NCI-H82 treated with DMSO at 0.1 percent for 48 hours (cell line): Measurements from ENCODE around the gene IFI30.
A peak's percentile ranks its signal among the peaks of the same experiment; 100 is the strongest.
"Not testable (repeated sequence)": the region's sequence is repeated elsewhere in the genome, so short reads cannot be mapped to it uniquely, and the experiment has no call there.

Source experiments
- DNase-seq: peaks from one replicate; lab custom pipeline; 2025; ENCODE audit not compliant: unreplicated experiment; lab: John Stamatoyannopoulos, UW

IFI30 gene

DNA sequence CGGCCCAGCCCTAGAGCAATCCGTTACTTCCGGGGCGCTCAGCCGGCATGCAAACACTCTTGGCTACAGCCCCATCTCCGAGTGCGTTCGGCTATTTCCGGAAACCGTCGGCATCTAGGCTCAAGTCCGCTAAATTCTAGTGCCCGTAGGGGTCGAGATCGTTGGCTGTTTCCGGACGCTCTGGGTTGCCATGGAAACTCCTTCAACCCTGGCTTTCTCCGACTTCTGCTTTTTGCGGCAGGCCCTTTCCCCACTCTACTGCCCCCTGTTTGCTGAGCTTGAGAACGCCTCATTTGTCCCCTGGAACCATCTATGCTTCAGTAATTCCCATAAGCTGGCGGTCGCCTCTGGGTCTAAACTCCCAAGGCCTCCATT is 21.2 kb upstream of the IFI30 start:
- peak; percentile 99 for DNase-seq

DNA sequence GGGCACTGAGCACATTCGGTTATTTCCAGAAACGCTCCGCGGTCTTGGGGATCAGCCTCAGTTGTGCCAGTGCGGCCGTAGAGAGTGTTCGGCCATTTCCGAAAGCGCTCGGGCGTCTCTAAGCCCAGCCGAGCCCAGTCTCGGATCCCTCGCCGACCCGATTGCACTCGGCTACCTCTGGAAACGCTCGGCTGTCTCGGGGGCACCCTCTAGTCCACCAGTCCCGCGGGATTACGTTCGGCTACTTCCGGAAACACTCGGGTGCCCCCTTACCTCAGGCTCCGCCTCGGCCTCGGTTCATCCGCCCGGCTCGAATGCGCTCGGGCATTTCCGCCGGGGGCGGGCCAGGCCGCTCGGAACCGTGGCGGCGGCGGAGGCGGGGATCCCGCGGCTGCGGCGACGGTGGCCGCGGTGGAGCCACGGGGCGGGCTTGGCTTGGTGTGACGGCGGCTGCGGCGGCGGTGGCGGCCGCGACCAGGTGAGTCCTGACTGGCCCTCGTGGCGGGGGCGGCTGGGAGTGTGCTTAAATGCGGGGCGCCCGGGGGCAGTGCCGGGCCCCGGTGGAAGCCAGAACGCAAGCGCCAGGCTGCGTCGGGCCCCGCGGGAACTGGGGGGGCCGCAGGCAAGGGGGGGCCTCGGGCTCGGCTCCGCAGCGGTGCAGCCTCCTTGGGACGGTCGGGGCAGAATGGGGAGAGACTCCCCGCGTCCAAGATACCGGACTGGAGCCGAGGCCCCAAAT is 20.6 kb upstream of the IFI30 start, which contains the start of gene PIK3R2:
PIK3R2 (plus strand) TSS at position 347 of the 739 bp plus-strand sequence. CDS start 2,717 bp downstream, outside the sequence.
- DNase-seq, result peak; percentile 99

DNA sequence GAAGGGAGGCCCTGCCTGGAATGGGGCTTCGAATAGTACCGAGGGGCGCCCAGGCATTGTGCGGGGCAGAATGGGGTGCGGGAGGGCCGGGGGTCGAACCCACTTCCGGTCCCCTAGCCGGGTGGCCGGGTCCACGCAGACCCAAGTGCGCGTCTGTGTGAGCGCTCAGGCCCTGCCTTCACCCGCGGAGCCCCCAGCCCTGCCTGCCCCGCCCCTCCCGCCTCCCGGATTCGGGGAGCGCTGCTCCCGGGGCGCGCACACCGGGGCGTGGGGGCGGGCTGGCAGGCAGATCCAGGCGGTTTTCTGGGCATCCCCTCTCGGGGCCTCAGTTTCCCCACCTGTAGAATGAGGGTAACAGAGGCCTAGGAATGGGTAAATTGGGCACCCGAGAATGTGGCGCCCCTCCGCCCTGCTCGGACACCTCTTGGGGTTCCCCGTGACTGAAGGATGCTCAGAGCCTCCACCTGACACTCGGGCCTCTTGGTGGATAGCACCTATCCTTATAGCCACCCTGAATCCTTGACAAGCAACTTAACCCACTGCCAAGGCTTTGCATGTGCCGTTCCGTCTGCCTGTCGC is 20.0 kb upstream of the IFI30 start:
- DNase-seq, result no peak

DNA sequence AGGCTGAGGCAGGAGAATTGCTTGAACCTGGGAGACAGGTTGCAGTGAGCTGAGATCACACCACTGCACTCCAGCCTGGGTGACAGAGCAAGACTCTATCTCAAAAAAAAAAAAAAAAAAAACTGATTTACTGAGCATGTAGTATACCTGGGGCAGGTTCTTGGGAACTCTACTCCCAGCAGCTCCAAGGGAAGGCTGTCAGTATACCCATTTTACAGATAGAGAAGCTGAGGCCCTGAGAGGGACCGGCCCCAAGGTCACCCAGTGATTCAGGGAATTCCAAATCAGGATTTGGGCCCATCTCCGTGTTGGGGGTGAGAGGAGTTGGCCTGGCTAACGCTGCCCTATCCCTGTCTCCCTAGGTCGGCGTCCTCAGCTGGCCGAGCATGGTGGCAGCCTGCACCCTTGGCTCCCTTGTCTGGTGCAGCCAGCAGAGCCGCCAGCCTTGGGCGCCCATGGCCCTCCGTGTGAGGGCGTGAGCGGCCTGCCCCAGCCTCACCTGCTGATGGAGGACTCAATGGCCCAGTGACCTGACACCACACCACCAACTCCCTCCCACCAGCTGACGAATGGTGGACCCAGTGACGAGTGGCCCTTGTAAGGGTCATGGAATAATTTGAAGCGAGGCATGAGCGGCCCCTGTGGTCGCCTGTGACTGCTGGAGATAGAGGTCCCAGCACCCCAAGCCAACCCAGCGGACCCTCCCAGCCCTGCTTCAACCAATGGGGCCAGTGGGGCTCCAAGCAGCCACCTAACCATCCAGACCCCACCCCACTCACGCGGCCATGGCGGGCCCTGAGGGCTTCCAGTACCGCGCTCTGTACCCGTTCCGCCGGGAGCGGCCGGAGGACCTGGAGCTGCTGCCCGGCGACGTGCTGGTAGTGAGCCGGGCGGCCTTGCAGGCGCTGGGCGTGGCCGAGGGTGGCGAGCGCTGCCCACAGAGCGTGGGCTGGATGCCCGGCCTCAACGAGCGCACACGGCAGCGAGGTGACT is 18.2 kb upstream of the IFI30 start:
- DNase-seq, result no peak

DNA sequence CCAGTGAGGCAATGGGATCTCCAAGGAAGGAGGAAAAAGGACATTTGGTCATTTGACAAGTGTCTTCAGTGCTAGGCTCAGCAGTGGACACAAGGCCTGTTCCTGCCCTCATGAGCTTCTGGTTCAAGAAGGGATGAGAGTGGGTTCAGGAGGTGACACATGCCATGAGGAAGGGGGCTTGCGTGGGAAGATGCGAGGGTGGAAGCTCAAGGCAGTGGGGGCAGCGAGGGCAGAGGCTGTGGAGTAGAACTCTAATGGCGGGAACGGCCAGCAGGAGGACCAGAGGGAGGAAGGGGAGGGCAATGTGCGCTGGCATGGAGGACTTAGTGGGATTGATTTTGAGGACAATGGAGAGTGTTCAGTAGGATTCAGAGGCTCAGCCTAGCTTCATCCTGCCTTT is 17.3 kb upstream of the IFI30 start:
- DNase-seq, result no peak

DNA sequence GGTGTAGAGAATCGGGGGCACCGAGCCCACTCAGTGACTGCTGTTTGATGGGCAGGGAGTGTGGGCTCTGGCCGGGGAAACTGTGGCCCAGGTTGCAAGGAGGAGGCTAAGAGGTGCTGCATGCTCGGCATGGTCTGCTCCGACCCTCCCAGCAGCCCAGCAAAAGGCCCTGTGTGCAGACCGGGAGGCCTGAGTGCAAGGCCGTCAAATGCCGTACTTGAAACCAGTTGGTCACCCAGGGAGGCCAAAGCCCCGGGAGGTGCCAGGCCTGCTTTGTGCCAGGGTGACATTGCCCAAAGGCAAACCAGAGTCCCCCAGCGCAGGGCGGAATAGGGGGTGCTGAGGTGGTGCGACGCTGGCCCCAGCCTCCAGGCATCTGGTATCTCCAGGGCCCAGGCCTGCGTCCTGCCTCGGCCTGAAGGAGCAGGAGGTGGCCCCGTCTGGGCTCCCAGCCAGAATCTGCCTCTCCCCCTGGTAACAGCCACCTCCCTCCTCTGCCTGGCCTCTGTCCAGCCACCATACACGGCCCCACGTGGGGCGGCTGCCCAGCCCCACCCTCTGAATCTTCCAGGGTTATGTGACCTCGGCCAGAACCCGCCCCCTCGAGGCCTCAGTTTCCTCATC is 16.7 kb upstream of the IFI30 start:
- DNase-seq, result no peak

DNA sequence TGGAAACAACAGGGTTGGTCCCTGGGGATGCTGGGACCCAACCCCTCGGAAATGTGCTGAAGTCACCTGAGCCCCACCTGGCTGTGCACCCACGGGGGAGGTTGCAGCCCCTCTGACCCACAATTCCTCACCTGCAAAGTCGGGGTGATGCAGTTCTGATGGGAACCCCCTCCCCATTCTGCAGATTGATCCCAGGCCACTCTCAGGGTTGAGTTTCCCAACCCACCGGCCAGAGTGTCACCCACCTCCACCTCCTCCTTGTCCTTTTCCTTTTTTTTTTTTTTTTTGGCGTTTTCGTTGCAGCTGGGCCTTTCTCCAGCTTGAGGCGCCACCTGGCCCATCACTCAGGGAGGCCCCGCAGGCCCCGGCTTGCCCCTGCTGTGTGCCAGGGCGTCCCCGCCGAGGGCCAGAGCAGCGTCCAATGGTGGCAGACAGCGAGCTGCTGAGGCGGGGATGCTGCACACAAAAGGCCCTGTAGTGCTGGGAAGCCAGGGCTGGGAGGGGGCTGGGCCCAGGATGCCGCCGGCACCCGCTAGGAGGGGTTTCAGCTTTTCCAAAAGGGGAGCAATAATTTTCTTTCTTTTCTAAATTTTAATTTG is 16.0 kb upstream of the IFI30 start:
- no peak for DNase-seq

DNA sequence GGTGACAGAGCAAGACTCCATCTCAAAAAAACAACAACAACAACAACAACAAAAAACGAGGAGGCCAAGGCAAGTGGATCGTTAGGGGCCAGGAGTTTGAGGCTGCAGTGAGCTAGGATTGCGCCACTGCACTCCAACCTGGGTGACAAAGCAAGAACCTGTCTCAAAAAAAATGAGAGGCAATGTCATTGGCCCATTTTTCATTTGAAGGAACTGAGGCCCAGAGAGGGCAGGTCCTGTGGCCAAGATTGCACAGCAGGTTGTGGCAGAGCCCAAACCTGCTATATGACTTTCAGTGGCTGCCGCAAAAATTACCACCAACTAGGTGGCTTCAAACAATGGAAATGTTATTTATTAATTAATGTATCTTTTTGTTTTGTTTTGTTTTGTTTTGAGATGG is 15.1 kb upstream of the IFI30 start:
- DNase-seq, result no peak

DNA sequence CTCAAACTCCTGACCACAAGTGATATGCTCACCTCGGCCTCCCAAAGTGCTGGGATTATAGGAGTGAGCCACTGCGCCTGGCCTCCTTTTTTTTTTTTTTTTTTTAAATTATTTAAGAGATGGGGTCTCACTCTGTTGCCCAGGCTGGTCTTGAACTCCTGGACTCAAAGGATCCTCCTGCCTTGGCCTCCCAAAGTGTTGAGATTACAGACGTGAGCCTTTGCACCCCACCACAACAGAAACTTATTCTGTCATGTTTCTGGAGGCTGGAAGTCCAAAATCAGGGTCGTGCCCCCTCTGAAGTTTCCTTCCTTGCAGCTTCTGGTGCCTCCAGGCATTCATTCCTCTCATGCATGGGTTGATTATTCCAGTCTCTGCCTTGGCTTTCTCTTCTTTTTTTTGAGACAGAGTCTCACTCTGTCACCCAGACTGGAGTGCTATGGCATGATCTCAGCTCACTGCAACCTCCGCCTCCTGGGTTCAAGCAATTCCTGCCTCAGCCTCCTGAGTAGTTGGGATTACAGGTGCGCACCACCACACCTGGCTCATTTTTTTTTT is 14.5 kb upstream of the IFI30 start:
- DNase-seq, result not testable (repeated sequence)

DNA sequence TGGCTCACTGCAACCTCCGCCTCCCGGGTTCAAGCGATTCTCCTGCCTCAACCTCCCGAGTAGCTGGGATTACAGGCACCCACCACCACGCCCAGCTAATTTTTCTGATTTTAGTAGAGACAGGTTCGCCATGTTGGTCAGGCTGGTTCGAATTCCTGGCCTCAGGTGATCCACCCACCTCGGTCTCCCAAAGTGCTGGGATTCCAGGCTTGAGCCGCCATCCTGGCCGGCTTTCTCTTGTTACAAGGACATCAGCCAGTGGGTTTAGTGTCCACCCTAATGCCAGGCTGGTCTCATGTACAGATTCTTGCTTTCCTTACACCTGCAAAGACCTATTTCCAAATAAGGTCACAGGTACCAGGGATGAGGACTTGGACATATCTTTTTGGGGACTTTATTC is 13.8 kb upstream of the IFI30 start:
- no peak for DNase-seq

DNA sequence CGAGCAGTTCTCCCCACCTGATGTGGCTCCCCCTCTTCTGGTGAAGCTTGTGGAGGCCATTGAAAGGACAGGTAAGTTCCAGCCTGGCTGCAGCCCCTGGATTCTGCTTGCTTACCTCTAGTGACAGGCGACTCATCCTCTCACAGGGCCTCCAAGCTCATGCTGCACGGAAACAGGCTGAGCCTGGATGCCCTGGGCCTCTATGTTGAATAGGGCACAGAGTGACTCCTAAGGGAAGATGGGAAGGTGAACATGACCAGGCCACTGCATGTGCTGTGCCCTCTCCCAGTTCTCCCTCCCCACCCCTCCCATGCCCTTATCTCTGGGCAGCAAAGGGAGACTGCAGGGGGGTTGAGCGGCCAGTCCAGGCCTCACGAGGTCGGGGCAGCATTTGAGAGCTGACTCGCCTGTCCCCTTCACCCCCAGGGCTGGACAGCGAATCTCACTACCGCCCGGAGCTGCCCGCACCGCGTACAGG is 13.1 kb upstream of the IFI30 start:
- no peak for DNase-seq

DNA sequence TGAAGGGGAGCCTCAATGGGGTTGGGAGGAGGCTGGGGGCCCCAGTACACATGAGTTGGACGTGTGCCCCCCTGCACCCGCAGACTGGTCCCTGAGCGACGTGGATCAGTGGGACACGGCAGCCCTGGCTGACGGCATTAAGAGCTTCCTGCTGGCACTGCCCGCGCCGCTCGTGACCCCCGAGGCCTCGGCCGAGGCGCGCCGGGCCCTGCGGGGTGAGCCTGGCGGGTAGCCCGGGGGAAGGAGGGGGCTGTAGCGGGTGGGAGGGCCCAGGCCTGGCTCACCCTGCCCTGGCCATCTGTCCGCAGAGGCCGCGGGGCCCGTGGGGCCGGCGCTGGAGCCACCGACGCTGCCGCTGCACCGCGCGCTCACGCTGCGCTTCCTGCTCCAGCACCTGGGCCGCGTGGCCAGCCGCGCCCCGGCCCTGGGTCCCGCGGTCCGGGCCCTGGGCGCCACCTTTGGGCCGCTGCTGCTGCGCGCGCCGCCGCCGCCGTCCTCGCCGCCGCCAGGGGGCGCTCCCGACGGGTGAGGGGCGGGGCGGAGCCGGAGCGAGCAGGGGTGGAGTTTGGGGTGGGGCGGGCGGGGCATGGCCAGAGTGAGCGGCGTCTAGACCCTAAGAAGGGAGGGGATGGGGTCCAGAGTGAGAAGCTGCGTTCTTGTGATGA is 12.5 kb upstream of the IFI30 start:
- DNase-seq, result no peak

DNA sequence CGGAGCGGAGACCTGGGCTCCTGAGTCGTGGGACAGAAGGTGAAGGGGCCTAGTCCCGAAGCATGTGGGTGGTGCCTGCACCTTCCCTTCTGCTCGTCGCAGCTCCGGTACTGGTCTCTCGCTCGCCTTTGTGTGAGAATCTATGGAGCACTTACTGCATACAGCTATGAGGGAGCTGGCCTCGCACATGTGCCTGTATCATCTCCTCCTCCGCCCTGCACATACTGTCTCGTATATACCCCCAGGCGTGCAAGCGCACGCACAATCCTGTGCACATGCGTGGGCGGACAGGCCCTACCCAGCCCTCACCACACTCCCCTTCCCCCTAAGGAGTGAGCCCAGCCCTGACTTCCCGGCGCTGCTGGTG is 12.0 kb upstream of the IFI30 start:
- no peak for DNase-seq

DNA sequence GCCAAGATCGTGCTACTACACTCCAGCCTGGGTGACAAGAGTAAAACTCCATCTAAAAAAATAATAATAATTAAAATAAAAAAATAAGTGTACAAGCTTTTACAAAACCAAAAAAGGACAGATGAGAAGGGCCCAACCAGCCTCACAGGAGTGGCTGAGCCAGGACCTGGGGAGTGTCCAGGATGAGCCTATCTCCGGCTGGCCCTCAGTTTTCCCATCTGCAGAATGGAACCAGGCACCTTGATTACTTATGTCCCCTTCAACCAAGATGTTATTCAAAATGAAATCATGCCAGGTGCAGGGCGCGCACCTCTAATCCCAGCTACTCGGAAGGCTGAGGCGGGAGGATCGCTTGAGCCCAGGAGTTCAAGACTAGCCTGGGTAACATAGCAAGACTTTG is 9.5 kb upstream of the IFI30 start:
- DNase-seq, result no peak

DNA sequence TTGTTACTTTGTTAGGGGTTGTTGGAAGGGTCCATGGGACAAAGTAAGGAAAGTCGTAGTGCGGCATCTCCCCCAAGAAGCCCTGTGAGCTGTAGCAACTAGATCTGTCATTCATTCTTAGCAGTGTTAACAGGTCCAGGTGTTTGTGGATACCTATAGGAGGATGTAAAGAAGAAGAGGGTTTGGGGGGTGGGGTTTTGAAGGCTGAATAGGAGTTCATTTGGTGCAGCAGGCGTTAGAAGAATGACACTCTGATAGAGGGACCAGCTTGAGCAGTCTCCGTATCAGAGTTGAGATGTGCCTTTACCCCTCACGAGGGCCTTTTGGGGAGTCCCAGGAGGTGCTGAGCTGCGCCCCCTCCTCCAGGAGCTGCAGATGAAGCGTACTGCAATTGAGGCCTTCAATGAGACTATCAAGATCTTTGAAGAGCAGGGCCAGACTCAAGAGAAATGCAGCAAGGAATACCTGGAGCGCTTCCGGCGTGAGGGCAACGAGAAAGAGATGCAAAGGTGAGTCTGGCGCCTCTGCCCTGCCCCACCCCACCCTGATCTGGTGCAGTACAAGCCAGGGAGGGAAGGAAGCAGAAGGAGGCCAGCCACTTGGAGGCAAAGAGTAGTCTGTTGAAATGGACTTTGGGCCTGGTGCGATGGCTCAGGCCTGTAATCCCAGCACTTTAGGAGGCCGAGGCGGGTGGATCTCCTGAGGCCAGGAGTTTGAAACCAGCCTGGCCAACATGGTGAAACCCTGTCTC is 7.6 kb upstream of the IFI30 start:
- DNase-seq, result no peak

DNA sequence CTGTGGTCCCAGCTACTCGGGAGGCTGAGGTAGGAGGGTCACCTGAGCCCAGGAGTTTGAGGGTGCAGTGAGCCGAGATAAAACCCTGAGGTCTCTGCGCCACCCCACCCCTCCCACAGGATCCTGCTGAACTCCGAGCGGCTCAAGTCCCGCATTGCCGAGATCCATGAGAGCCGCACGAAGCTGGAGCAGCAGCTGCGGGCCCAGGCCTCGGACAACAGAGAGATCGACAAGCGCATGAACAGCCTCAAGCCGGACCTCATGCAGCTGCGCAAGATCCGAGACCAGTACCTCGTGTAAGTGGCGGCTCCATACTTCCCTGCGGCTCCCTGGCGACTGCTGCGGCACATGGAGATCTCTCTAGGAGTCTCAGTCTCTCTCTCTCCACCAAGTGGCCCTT is 6.6 kb upstream of the IFI30 start:
- no peak for DNase-seq

DNA sequence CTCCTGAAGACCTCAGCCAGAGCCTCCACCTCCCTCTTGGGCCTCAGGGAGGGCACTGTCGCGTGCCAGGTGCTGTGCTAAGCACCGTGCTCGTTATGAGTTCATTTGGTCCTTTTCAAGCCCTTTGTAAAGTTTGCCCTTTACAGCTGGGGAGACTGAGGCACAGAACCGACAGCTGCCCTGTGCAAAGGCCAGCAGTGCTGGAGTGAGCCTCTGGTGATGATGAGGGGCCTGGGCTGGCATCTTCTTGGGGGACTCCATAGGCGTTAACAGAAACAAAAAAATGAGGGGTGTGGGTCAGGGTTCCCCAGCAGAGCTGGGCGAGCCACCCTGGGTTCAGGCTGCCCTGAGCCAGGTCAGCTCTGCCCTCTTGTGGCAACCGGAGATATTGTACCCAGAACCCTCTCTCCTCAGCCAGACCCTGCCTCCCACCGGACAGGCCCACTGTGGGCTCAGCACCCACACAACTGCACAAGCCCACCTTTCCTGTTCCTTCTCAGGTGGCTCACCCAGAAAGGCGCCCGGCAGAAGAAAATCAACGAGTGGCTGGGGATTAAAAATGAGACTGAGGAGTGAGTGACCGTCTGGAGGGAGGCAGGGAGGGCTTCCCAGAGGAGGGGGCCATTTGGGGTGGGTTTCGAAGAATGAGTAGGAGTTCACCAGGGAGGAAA is 5.5 kb upstream of the IFI30 start:
- DNase-seq, result peak; percentile 24

DNA sequence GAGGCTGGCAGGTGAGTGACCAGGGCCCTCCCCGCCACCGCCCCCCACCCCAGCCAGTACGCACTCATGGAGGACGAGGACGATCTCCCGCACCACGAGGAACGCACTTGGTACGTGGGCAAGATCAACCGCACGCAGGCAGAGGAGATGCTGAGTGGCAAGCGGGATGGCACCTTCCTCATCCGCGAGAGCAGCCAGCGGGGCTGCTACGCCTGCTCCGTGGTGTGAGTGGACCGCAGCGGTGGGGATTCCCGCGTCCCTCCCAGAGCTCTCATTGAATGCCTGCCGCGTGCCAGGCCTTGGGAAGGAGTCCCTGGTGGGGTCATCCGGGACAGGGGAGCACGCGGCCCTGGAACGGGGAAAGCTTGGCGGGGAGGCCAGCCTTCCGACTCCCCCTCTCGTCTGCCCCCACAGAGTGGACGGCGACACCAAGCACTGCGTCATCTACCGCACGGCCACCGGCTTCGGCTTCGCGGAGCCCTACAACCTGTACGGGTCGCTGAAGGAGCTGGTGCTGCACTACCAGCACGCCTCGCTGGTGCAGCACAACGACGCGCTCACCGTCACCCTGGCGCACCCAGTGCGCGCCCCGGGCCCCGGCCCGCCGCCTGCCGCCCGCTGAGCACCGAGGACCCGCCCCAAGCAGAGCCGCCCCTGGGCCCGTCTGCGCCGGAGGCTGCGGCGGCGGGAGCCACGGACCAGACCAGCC is 4.8 kb upstream of the IFI30 start:
- DNase-seq, result no peak
